PC-3 (cell line): Measurements from ENCODE around the gene VRK3. TPM values are rescaled to one million over a fixed set of nuclear protein-coding genes. Genes with fewer than 3 reads are reported as not detected.

Source experiments
- ATAC-seq: fragments of 200-7000 bp; cut with Tn5 transposase; 2 replicates; pipeline ENCODE4 v1.9.1; 2020; ENCODE audit warnings: mild to moderate bottlenecking, moderate library complexity
- BruUV-seq: library from RNA; stranded (reverse); fragments of 400-500 nt; replicated peaks from 2 replicates; lab custom pipeline; 2021; lab: Mats Ljungman, UMichigan
- CTCF ChIA-PET: fragments of 300-600 bp; sonication (Branson Sonifier 250); formaldehyde crosslinking; loops from one replicate; lab custom pipeline; 2022; ENCODE audit warnings: antibody characterized with exemption; lab: Charles Lee
- POLR2A ChIA-PET: fragments of 300-600 bp; sonication (Branson Sonifier 250); formaldehyde crosslinking; loops from one replicate; lab custom pipeline; 2022; ENCODE audit warnings: antibody characterized with exemption; ENCODE audit not compliant: unreplicated experiment; lab: Charles Lee
- DNase-seq: peaks from one replicate; pipeline ENCODE4 v3.0.0-alpha.2; 2015
- H2AFZ ChIP-seq: fragments of 300-600 bp; sonication (generic); 2 replicates; pipeline ENCODE4 v1.6.0; 2016; ENCODE audit warnings: antibody characterized with exemption, low read length
- H3F3A ChIP-seq: fragments of 300-600 bp; sonication (generic); one replicate; pipeline ENCODE4 v1.6.0; 2017; ENCODE audit warnings: antibody characterized with exemption, low read length, control low read depth, mild to moderate bottlenecking; ENCODE audit not compliant: unreplicated experiment
- H3K27ac ChIP-seq: fragments of 300-600 bp; sonication (generic); 2 replicates; pipeline ENCODE4 v1.5.1; 2016; ENCODE audit warnings: mild to moderate bottlenecking, low read length
- H3K27me3 ChIP-seq: fragments of 300-600 bp; sonication (generic); 2 replicates; pipeline ENCODE4 v1.6.1; 2016; ENCODE audit warnings: low read length, mixed read lengths
- H3K36me3 ChIP-seq: fragments of 300-600 bp; sonication (generic); 2 replicates; pipeline ENCODE4 v1.6.1; 2016; ENCODE audit warnings: low read depth, mixed run types, low read length, mixed read lengths
- H3K4me1 ChIP-seq: fragments of 300-600 bp; sonication (generic); 2 replicates; pipeline ENCODE4 v1.5.1; 2016; ENCODE audit warnings: low read length; ENCODE audit not compliant: insufficient read depth
- H3K4me2 ChIP-seq: fragments of 300-600 bp; sonication (generic); 2 replicates; pipeline ENCODE4 v1.6.0; 2016; ENCODE audit warnings: low read length
- H3K4me3 ChIP-seq: fragments of 300-600 bp; sonication (generic); 2 replicates; pipeline ENCODE4 v1.5.1; 2016; ENCODE audit warnings: mild to moderate bottlenecking, low read length, mixed read lengths
- H3K79me2 ChIP-seq: fragments of 300-600 bp; sonication (generic); 2 replicates; pipeline ENCODE4 v1.6.1; 2017; ENCODE audit warnings: low read length, mixed read lengths
- H3K9ac ChIP-seq: fragments of 300-600 bp; sonication (generic); 2 replicates; pipeline ENCODE4 v1.6.0; 2016; ENCODE audit warnings: mild to moderate bottlenecking, low read length
- H3K9me2 ChIP-seq: fragments of 300-600 bp; sonication (generic); replicated peaks from 2 replicates; pipeline ENCODE4 v1.6.1; 2016; ENCODE audit warnings: mixed run types, low read length, mixed read lengths
- H3K9me3 ChIP-seq: fragments of 300-600 bp; sonication (generic); 2 replicates; pipeline ENCODE4 v1.6.1; 2016; ENCODE audit warnings: low read length, mixed read lengths
- H4K20me1 ChIP-seq: fragments of 300-600 bp; sonication (generic); 2 replicates; pipeline ENCODE4 v1.6.1; 2016; ENCODE audit warnings: low read length, mixed read lengths
- CTCF ChIP-seq: fragments of 300-600 bp; sonication (generic); conservative IDR thresholded peaks from 2 replicates; pipeline ENCODE4 v1.5.1; 2017; ENCODE audit warnings: antibody characterized with exemption, low read depth, mild to moderate bottlenecking, low read length
- EZH2 ChIP-seq: fragments of 300-600 bp; sonication (generic); IDR thresholded peaks from one replicate; pipeline ENCODE4 v1.6.1; 2017; ENCODE audit warnings: antibody characterized with exemption, mild to moderate bottlenecking, low read length; ENCODE audit not compliant: unreplicated experiment
- EZH2phosphoT487 ChIP-seq: fragments of 300-600 bp; sonication (generic); IDR thresholded peaks from 2 replicates; pipeline ENCODE4 v1.6.1; 2018; ENCODE audit warnings: mild to moderate bottlenecking, antibody characterized with exemption, low read length, borderline replicate concordance
- intact Hi-C: fragments of 100-400 bp; cut with micrococcal nuclease; formaldehyde crosslinking; loops from 2 replicates; pipeline ENCODE4 v1.9.0; 2023
- total RNA-seq: library from RNA; depleted of rRNA; stranded (reverse); fragments of >200 nt; gene quantifications from 2 replicates; pipeline ENCODE4 v1.2.3, GENCODE V29; 2014

Gene VRK3
- total RNA-seq, 1 experiment from 2014 or later: 36.3 TPM

DNA sequence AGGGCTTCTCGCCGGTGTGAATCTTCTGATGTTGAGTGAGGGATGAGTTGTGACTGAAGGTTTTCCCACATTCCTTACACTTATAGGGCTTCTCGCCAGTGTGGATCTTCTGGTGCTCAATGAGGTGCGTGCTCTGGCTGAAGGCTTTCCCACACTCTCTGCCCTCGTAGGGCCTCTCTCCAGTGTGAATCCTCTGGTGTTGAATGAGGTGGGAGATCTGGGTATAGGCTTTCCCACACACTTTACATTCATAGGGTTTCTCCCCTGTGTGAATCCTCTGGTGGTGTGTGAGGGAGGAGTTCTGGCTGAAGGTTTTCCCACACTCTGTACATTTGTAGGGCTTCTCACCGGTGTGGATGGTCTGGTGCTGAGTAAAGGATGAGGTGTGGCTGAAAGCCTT is 33.9 kb upstream of the VRK3 start:
- Histone ChIP-seq H3K79me2 (no peaks in the 10 kb centered on the region), H3K27me3 (no peaks in the 10 kb centered on the region), H2AFZ (no peak overlapping the region), H3K9me2 (no peaks in the 10 kb centered on the region), H3K27ac (no peak overlapping the region), H3K36me3 (no peaks in the 10 kb centered on the region), H3K4me3 (no peak overlapping the region), H3F3A (no peaks in the 10 kb centered on the region), H3K4me2 (no peak overlapping the region), H4K20me1 (no peaks in the 10 kb centered on the region), H3K4me1 (no peaks in the 10 kb centered on the region), H3K9ac (no peak overlapping the region), H3K9me3 (peaks cover 37% of the 10 kb centered on the region)
- ATAC-seq (no peak), DNase-seq (no peak)
- no peak for TF ChIP-seq EZH2phosphoT487
- TF ChIP-seq EZH2: no peak
- no peak for TF ChIP-seq CTCF
- BruUV-seq: no TSS peak
- CTCF ChIA-PET: no interaction called here
- POLR2A ChIA-PET: no interaction called here
- intact Hi-C loops: no loop called here

DNA sequence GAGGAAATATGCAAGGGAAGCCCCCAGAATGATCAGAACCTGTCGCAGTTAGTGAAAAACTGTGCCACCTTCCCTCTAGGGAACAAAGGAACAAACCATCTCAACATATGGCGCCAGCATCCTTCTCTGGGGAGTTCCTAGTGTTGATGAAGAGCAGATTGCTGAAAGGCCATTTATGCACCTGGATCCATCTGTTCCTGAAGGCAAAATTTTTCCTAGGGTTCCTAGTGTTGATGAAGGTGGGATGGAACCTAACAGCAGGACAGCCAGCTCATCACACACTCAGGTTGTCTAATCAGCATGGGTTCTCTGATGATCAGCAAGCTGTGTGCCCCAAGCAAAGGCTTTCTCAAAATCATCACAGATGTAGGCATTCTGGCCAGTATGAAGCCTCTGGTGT is 33.3 kb upstream of the VRK3 start:
- Histone ChIP-seq H3K79me2 (no peaks in the 10 kb centered on the region), H3K4me3 (no peak overlapping the region), H3F3A (no peaks in the 10 kb centered on the region), H3K9me2 (no peaks in the 10 kb centered on the region), H2AFZ (no peak overlapping the region), H3K4me1 (no peaks in the 10 kb centered on the region), H3K9me3 (peaks cover 39% of the 10 kb centered on the region), H3K36me3 (no peaks in the 10 kb centered on the region), H3K9ac (no peak overlapping the region), H3K27ac (no peak overlapping the region), H4K20me1 (no peaks in the 10 kb centered on the region), H3K27me3 (no peaks in the 10 kb centered on the region), H3K4me2 (no peak overlapping the region)
- POLR2A ChIA-PET: no interaction called here
- ATAC-seq (no peak), DNase-seq (no peak)
- intact Hi-C loops: no loop called here
- TF ChIP-seq EZH2phosphoT487 (no peak), CTCF (no peak), EZH2 (no peak)
- no TSS peak for BruUV-seq
- CTCF ChIA-PET: no interaction called here

DNA sequence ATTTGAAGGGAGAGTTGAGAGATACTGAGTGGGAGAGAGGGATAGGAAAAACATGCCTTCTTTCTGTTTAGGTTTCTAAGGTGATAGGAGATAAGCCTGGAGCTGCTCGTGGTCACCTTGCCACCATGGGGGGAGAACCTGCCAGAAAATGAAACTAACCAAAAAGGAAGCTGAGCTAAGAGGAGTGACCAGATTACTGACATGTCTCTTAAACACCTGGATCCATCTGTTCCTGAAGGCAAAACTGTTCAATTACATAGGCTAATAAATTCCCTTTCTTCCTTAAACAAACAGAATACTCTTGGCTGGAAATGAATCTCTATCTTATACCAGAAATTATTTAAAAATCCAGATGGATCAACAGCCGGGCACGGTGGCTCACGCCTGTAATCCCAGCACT is 27.9 kb upstream of the VRK3 start:
- H3K4me2 ChIP-seq: no peak overlapping the region
- H3K9me3 ChIP-seq: peaks cover 8% of the 10 kb centered on the region
- H2AFZ ChIP-seq: no peak overlapping the region
- no TSS peak for BruUV-seq
- intact Hi-C loops: no loop called here
- H3K9me2 ChIP-seq: no peaks in the 10 kb centered on the region
- no peak for DNase-seq
- H3K79me2 ChIP-seq: no peaks in the 10 kb centered on the region
- ATAC-seq: no peak
- H3K36me3 ChIP-seq: 0 out of 2 replicates have a peak, but pooled peaks cover 3% of the 10 kb centered on the region
- no peaks in the 10 kb centered on the region for H4K20me1 ChIP-seq
- H3K27ac ChIP-seq: no peak overlapping the region
- peaks cover 5% of the 10 kb centered on the region for H3K4me1 ChIP-seq
- H3K4me3 ChIP-seq: no peak overlapping the region
- H3F3A ChIP-seq: no peaks in the 10 kb centered on the region
- TF ChIP-seq CTCF: no peak
- TF ChIP-seq EZH2phosphoT487: no peak
- no peak for TF ChIP-seq EZH2
- H3K27me3 ChIP-seq: peaks cover 17% of the 10 kb centered on the region; the same call in 1 of the 2 replicates
- no peak overlapping the region for H3K9ac ChIP-seq
- POLR2A ChIA-PET: no interaction called here
- CTCF ChIA-PET: no interaction called here
